GM12892 (cell line): ENCODE data around the gene IPMK.

Experiments used
- DNase-seq: peaks from one replicate; pipeline ENCODE4 v3.0.0; 2011; ENCODE audit not compliant: insufficient read length
- FAIRE-seq: peaks from 2 replicates; lab custom pipeline; 2011; peaks lifted over from hg19 to GRCh38; lab: Jason Lieb, UNC
- POLR2A ChIP-seq: IDR thresholded peaks from 2 replicates; pipeline ENCODE4 v1.6.1; 2011; ENCODE audit warnings: low read depth, low read length, control low read depth
- POLR2AphosphoS5 ChIP-seq: IDR thresholded peaks from 2 replicates; pipeline ENCODE4 v1.6.1; 2011; ENCODE audit warnings: low read depth, low read length, control low read depth
- TAF1 ChIP-seq: IDR thresholded peaks from 2 replicates; pipeline ENCODE4 v1.6.1; 2011; ENCODE audit warnings: low read depth, mild to moderate bottlenecking, control low read depth, low read length, borderline replicate concordance

The IPMK gene

DNA sequence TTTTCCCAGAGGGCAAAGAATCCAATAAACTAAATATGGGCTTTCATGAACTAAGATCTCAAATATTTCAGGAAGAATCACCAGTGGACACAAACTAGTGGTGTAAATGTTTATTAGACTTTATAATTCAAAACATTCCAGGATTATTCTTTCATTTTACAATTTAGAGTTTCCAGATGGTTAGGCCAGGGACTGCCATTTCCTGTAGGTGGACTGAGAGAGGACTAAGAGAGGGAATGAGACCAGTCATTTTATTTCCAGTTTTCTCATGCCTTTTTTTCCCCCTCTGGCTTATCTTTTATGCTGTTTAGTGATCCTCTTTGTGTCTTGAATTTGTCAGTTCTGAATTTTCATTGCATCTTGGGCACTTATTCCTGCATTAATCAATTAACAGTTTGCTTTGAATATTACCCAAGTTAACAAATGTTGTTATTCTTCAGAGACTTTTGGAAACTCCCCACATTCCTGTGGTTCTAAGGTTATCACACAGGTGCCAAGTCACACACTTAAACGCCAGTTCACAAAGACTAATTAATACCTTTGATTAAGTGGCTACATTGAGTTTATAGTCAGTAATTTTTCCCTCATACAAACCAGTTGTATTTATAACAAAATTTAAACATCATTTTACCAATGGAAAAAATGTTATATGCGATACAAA lies 13.5 kb upstream of the IPMK start:
- no peak for TF ChIP-seq POLR2AphosphoS5
- DNase-seq: no peak
- FAIRE-seq: no peak

DNA sequence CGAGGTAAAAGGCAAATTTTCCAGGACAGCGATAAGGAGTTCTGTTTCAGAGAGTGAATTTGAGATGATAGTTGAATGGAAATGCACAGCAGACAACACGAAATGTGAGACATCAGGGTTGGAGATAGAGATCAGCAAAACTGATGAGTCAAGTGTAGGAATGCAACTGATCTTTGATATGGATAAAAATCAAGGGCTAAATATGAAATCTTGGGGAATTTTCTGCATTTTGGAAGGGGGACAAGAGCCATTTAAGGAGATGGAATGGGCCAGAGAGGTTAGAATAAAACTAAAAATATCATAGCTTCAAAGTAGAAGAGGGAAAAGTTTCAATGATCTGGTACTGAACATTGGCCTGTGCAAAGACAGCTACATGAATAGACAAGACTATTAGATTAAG lies 12.8 kb upstream of the IPMK start:
- FAIRE-seq (no peak), DNase-seq (no peak)
- no peak for TF ChIP-seq TAF1

DNA sequence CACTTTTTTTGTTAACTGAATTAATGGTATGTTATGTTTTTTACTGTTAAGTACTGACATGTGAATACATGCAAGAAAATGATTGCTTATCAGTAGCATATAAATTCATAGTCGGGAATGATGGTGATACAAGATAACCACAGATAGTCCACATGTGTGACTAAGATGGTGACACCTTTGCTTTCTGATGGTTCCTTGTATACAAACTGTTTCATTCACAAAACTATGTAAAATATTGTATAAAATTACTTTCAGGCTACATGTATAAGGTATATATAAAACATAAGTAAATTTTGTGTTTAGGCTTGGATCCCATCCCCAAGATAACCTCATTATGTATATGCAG lies 11.2 kb upstream of the IPMK start:
- TF ChIP-seq TAF1 (no peak), POLR2AphosphoS5 (no peak), POLR2A (no peak)
- no peak for FAIRE-seq
- no peak for DNase-seq

DNA sequence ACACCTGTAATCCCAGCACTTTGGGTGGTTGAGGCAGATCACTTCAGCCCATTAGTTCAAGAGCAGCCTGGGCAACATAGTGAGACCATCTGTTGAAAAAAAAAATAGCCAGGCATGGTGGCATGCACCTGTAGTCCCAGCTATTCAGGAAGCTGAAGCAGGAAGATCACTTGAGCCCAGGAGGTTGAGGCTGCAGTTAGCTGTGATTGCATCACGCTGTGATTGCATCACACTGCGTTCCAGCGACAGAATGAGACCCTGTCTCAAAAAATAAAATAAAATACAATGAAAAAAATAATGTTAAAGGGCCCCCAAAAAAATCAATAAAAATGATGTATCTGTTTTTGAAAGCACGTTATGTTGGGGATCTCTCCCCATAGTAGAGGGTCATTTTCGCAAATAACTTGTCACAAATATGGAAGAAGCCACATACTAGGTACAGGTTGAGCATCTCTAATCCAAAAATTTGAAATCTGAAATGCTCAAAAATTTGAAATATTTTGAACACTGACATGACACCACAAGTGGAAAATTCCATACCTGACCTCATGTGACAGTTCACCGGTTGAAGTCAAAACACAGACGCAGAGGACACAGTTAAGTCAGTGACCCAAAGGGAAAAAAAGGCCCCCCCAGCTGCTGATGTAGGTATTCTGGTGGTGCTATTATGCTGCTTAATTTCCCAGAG lies 10.7 kb upstream of the IPMK start:
- TF ChIP-seq POLR2AphosphoS5 (no peak), POLR2A (no peak), TAF1 (no peak)
- FAIRE-seq: no peak

DNA sequence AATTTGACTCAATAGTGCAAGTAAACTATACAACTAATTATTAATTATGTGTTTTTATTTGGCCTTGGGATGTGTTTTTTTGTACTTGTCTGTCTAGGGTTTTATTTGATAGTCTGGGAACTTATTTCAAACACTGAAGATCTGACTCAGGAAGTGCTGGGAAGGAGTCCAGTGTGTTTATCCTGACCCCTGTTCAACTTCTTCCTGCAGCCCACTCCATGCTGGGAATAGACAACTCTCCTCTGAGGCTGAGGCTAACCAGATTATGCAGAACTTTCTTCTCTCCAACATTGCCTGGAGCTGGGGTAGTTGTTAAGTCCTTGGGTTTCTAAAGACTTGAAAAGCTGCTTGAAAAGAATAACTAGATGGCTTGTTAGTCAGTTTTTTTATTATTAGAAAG lies 8.2 kb upstream of the IPMK start:
- DNase-seq: no peak
- FAIRE-seq: no peak
- TF ChIP-seq POLR2A (no peak), POLR2AphosphoS5 (no peak)

More for the DNA sequence above, 10.7 kb upstream of the IPMK start:
- DNase-seq: no peak

DNA sequence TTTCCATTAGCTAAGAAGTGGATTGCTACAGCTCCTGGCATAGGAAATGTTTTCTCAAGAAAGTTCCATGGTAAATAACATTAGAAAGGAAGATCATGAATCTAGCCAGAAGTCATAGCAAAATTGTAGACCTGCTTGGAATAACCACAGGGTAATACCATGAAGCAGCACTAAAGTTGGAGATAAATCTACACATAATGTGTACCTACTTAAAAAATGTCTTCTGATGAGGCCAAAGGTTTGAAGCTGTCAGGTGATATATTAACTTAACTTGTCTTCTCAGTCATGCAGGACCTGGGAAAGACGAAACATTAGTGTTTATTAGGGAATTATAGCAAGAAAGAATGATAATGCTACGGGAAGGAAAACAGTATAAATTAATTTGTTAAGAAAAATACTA lies 7.6 kb upstream of the IPMK start:
- FAIRE-seq (no peak), DNase-seq (no peak)
- TF ChIP-seq POLR2AphosphoS5: no peak
- no peak for TF ChIP-seq POLR2A
- TF ChIP-seq TAF1: no peak

DNA sequence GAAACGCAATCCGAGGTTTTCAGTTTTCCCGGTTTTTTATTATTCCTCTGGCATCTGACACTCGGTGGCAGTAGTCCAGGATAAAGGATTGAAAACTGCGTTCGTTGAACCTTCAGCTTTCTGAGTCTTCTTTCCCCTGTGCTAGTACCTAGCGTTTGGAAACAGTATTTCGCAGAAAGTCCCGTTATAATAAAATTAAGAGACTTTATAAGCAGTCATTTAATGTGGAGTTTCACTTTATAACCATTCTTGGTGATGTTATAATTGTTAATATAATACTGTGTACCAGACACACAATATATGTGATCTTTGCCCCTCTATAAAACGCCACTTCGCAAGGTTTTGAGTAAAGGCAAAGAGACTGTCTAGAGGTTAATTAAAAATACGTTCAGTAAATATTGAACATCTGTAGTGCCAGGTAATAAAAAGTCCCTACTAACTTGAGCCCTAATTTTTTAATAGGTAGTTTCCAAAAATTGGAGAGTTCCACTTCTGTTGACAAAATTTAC lies 2.1 kb upstream of the IPMK start:
- DNase-seq: no peak
- TF ChIP-seq POLR2AphosphoS5 (no peak), POLR2A (no peak), TAF1 (no peak)

DNA sequence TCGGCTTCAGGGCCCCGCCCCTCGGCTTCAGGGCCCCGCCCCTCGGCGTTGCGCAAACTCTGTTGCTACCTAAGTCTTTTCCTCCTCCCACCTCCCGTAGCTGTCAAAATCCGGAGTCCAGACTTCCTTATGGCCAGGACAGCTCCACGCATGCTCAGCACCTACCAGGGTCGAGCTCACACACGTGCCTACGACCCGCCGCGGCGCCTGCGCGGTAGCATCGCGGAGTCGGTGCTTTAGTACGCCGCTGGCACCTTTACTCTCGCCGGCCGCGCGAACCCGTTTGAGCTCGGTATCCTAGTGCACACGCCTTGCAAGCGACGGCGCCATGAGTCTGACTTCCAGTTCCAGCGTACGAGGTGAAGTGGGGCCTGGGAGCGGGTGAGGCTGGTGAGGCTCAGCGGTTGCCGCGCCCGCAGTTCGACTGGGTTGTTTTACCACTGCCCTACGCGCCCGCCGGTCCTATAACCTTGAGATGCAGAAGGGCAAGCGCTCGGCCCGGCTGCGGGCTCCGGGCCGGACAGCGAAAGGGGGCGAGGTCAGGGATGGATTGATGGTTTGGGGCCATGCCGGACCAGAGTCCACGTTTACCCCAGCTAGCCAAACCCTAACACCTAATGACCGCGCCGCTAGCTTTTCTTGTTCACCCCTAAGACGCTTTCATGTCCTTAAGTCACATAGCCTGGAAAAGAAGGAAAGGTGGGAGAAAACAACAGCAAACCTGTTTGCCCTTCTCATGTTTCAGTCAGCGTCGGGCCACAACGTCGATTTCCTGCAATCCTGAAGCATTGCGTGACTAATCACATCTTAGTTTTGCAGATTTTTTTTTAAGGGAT lies 1.5 kb upstream of the IPMK start, which contains the start of gene CISD1:
TSS of gene CISD1 (plus strand) at position 217 of the 836 bp plus-strand sequence. CDS start at position 329, 112 bp downstream.
- FAIRE-seq: peak; percentile 98
- peak; percentile 85 for TF ChIP-seq POLR2A
- TF ChIP-seq TAF1: peak; percentile 49; the same call in 1 of the 2 replicates
- TF ChIP-seq POLR2AphosphoS5: peak; percentile 86
- peak; percentile 80 for DNase-seq

More for the DNA sequence above, 2.1 kb upstream of the IPMK start:
- FAIRE-seq: no peak

DNA sequence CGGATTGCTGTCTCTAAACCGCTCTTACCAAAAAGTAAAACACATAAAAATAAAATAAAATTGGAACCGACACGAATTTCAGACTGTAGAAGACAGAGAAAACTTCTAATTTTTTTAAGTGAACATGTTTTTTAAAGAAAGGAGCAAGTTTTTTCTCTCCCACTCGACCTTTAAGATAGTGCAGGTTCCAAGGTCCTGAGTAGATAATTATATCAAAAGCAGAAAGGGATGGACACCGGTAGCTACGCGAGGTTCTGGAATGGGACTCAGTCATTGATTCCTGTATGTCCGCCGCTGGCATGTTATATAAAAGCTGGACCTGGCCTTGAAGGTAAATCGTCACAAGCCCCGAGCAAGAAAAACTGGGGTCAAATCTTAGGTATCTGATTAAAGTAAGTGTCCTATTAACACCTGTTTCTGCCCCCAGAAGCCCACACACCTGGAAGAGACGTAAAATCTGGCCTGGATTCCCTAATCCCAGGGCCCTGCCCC lies 806 bp upstream of the IPMK start:
- FAIRE-seq: no peak
- no peak for DNase-seq

DNA sequence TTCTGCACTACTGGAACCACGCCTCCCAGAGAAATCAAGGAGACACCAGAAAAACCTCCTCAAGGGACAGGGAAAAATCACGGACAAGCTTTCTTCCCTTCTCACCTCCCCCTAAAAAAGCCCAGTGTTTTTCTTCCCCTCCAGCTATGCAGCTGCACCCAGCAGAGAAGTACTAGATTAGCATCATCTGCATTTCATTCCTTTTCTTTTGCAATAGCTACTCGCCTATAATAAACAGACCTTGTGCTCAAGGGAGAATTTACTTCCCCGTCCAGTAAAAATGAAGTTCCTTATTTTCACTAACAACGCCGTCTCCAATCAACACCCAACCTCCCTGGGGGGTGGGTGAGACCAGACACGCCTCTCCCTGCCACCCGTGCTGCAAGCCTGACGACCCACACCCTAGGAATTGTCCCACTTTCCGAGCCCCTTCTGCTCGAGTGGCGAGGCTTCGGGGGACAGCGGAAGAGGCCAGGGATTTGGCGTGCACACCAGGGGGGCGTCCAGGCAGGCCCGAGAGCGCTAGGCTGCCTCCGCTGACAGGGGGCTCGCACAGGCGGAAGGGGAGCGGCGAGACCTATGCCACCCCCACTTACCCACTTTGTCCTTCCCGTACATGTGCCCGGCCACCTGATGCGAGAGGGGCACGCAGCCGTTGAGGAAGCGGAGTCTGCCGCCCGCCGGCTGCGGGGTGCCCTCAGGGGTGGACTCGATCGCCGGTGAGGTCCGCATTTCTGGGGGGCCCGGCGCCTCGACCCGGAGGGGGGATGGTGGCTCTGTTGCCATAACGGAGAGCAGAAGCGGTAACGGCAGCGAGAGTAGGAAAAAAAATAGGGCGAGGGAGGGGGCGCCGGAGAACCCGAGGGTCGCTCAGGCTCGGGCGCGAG lies 625 bp downstream of the IPMK start:
- TF ChIP-seq POLR2AphosphoS5 (no peak), POLR2A (no peak), TAF1 (no peak)
- FAIRE-seq: peak; percentile 61

More for the DNA sequence above, 806 bp upstream of the IPMK start:
- no peak for TF ChIP-seq POLR2A
- TF ChIP-seq TAF1: no peak
- no peak for TF ChIP-seq POLR2AphosphoS5

More for the DNA sequence above, 625 bp downstream of the IPMK start:
- no peak for DNase-seq
